HepG2 (cell line): ENCODE results near the gene CLMP. TPM values are rescaled to one million over a fixed set of nuclear protein-coding genes. Genes with fewer than 3 reads are reported as not detected.

Experiments
- ATAC-seq: fragments of 200-7000 bp; cut with Tn5 transposase; 3 replicates; pipeline ENCODE4 v1.9.1; 2020; ENCODE audit warnings: mild to moderate bottlenecking, moderate library complexity
- BruUV-seq: library from RNA; stranded (reverse); fragments of 400-500 nt; replicated peaks from 2 replicates; lab custom pipeline; 2021; lab: Mats Ljungman, UMichigan
- CTCF ChIA-PET: fragments of 300-600 bp; formaldehyde crosslinking; extraction: SDS; loops from one replicate; lab custom pipeline; 2021; ENCODE audit warnings: low total read pairs, inconsistent platforms, low intra/inter-chr PET ratio; lab: Yijun Ruan, JAX
- POLR2A ChIA-PET: fragments of 350-600 bp; sonication (Branson Sonifier 250); formaldehyde crosslinking; loops from one replicate; lab custom pipeline; 2020; ENCODE audit warnings: antibody characterized with exemption, inconsistent platforms; lab: Yijun Ruan, JAX
- DNase-seq: peaks from one replicate; pipeline ENCODE4 v3.0.0-alpha.2; 2015; ENCODE audit warnings: low spot score
- FAIRE-seq: peaks from 3 replicates; lab custom pipeline; 2011; peaks lifted over from hg19 to GRCh38; lab: Jason Lieb, UNC
- H2AFZ ChIP-seq: one replicate; pipeline ENCODE4 v1.6.1; 2011; ENCODE audit warnings: low read length, inconsistent platforms
- H3K27ac ChIP-seq: fragments of 300-600 bp; 3 replicates; pipeline ENCODE4 v1.8.0; 2011; ENCODE audit warnings: mixed run types, mild to moderate bottlenecking, mixed read lengths, low read length, inconsistent platforms; ENCODE audit not compliant: insufficient read depth; ENCODE audit errors: extremely low read length
- H3K27me3 ChIP-seq, 2 experiments: fragments of 200-600 bp in 1 of 2; 2 replicates in 1 of 2; 3 replicates in 1 of 2; pipeline versions ENCODE4 v1.6.0 to v1.8.0; 2011; ENCODE audit warnings: low read length in 2 of 2, mild to moderate bottlenecking in 2 of 2, moderate library complexity in 2 of 2, inconsistent platforms in 1 of 2; ENCODE audit not compliant: insufficient read depth in 2 of 2, control insufficient read depth in 1 of 2
- H3K36me3 ChIP-seq, 2 experiments: fragments of 200-600 bp in 1 of 2; replicated peaks in 1 of 2; 2 replicates in 1 of 2; 3 replicates in 1 of 2; pipeline versions ENCODE4 v1.5.1 to v1.8.0; 2011; ENCODE audit warnings: low read length in 2 of 2, inconsistent platforms in 1 of 2; ENCODE audit not compliant: insufficient read depth in 2 of 2, control insufficient read depth in 1 of 2
- H3K4me1 ChIP-seq: 2 replicates; pipeline ENCODE4 v1.5.1; 2012; ENCODE audit warnings: low read length, inconsistent platforms; ENCODE audit not compliant: insufficient read depth
- H3K4me2 ChIP-seq: 2 replicates; pipeline ENCODE4 v1.6.0; 2011; ENCODE audit warnings: low read depth, low read length, inconsistent platforms
- H3K4me3 ChIP-seq, 3 experiments: fragments of 200-600 bp in 1 of 3; sonication (generic), shearing (Covaris generic) in 1 of 3; replicated peaks in 1 of 3; 2 replicates each; pipeline ENCODE4 v1.5.1; 2011 to 2016; ENCODE audit warnings: low read length in 3 of 3, inconsistent platforms in 2 of 3, low read depth in 2 of 3, mild to moderate bottlenecking in 2 of 3, control low read depth in 1 of 3, mixed read lengths in 1 of 3; ENCODE audit not compliant: insufficient read depth in 1 of 3
- H3K79me2 ChIP-seq: one replicate; pipeline ENCODE4 v1.6.1; 2011; ENCODE audit warnings: low read length, inconsistent platforms; ENCODE audit not compliant: insufficient read depth
- H3K9ac ChIP-seq: 2 replicates; pipeline ENCODE4 v1.6.0; 2011; ENCODE audit warnings: mild to moderate bottlenecking, low read depth, low read length, inconsistent platforms; ENCODE audit not compliant: insufficient read depth
- H3K9me3 ChIP-seq: 2 replicates; pipeline ENCODE4 v1.5.1; 2012; ENCODE audit warnings: mild to moderate bottlenecking, low read length
- H4K20me1 ChIP-seq: 2 replicates; pipeline ENCODE4 v1.6.0; 2011; ENCODE audit warnings: inconsistent platforms, mild to moderate bottlenecking, low read length, moderate library complexity; ENCODE audit not compliant: insufficient read depth
- GPBP1L1 ChIP-seq: sonication (generic); formaldehyde crosslinking; IDR thresholded peaks from 2 replicates; pipeline ENCODE4 v1.5.0; 2020; ENCODE audit warnings: mild to moderate bottlenecking, missing genetic modification reagents
- MAF1 ChIP-seq: sonication (generic); formaldehyde crosslinking; IDR thresholded peaks from 2 replicates; pipeline ENCODE4 v1.5.0; 2020; ENCODE audit warnings: missing genetic modification reagents, borderline replicate concordance
- MTA3 ChIP-seq: sonication (generic); formaldehyde crosslinking; IDR thresholded peaks from 2 replicates; pipeline ENCODE4 v1.4.0; 2020; ENCODE audit warnings: missing genetic modification reagents
- PTBP1 ChIP-seq: fragments of 200-400 bp; formaldehyde crosslinking; IDR thresholded peaks from 2 replicates; pipeline ENCODE4 v1.6.1; 2018; ENCODE audit warnings: low read length, low read depth; ENCODE audit not compliant: poor library complexity, severe bottlenecking
- SOX13 ChIP-seq, 3 experiments: fragments of 450-650 bp in 1 of 3; sonication (generic) in 1 of 3; formaldehyde crosslinking in 1 of 3; IDR thresholded peaks in 2 of 3; conservative IDR thresholded peaks in 1 of 3; 2 replicates each; pipeline versions ENCODE4 v1.5.0 to v1.6.1; 2016 to 2020; ENCODE audit warnings: antibody characterized with exemption in 1 of 3, mild to moderate bottlenecking in 1 of 3, missing compliant biosample characterization in 1 of 3, missing genetic modification reagents in 1 of 3, moderate library complexity in 1 of 3
- TBP ChIP-seq: sonication (generic); formaldehyde crosslinking; IDR thresholded peaks from 2 replicates; pipeline ENCODE4 v1.5.0; 2020; ENCODE audit warnings: missing genetic modification reagents
- ZNF251 ChIP-seq: sonication (generic); formaldehyde crosslinking; IDR thresholded peaks from 2 replicates; pipeline ENCODE4 v1.9.0; 2021; ENCODE audit warnings: mild to moderate bottlenecking, missing genetic modification reagents
- ZNF343 ChIP-seq: sonication (generic); formaldehyde crosslinking; IDR thresholded peaks from 2 replicates; pipeline ENCODE4 v1.4.0; 2020; ENCODE audit warnings: mild to moderate bottlenecking, missing genetic modification reagents
- ZNF629 ChIP-seq: sonication (generic); formaldehyde crosslinking; conservative IDR thresholded peaks from 2 replicates; pipeline ENCODE4 v1.5.0; 2020; ENCODE audit warnings: missing genetic modification reagents
- ZNF724P ChIP-seq: sonication (generic); formaldehyde crosslinking; IDR thresholded peaks from 2 replicates; pipeline ENCODE4 v1.8.0; 2022; ENCODE audit warnings: missing genetic modification reagents, borderline replicate concordance
- ZNF841 ChIP-seq: sonication (generic); formaldehyde crosslinking; IDR thresholded peaks from 2 replicates; pipeline ENCODE4 v1.8.1; 2023; ENCODE audit warnings: missing genetic modification reagents, borderline replicate concordance
- ZSCAN9 ChIP-seq: IDR thresholded peaks from 2 replicates; pipeline ENCODE4 v1.6.1; 2016; ENCODE audit warnings: borderline replicate concordance
- WGBS: methylation state at CpG from one replicate; pipeline ENCODE4 v1.1.6; 2017; ENCODE audit warnings: low lambda C conversion rate; 5-methylcytosine and 5-hydroxymethylcytosine counted together
- in situ Hi-C: cut with HindIII; loops from 2 replicates; pipeline ENCODE4 v1.10.0; 2017; ENCODE audit warnings: low pct_unique_long_range_greater_than_20kb; ENCODE audit not compliant: extremely low pct_ligation_motif_present
- intact Hi-C: fragments of 100-400 bp; cut with micrococcal nuclease; formaldehyde crosslinking; loops from one replicate; pipeline ENCODE4 v1.10.0; 2022; ENCODE audit not compliant: unreplicated experiment
- polyA plus RNA-seq, 8 experiments: library from polyadenylated mRNA; depleted of rRNA in 3 of 8; stranded (reverse) in 7 of 8; unstranded in 1 of 8; fragments of >200 nt; fragmentation: Illumina TruSeq in 4 of 8; extraction: Trizol in 4 of 8; gene quantifications; 2 replicates each; pipeline versions ENCODE4 v1.2.1 to v1.2.3, GENCODE V29; 2011 to 2016; ENCODE audit warnings: low read depth in 4 of 8, missing spikeins in 1 of 8, mixed read lengths in 1 of 8; ENCODE audit not compliant: insufficient read depth in 1 of 8
- total RNA-seq, 5 experiments: library from RNA; depleted of rRNA; stranded (reverse); fragments of >200 nt; fragmentation: Illumina TruSeq; extraction: Trizol; gene quantifications; 2 replicates each; pipeline ENCODE4 v1.2.3, GENCODE V29; 2016; ENCODE audit warnings: low read depth in 1 of 5
- TF ChIP-seq, protein P1 (sequence below): IDR thresholded peaks from 2 replicates; pipeline ENCODE4 v1.6.1; 2016; ENCODE audit warnings: missing genetic modification reagents, missing compliant biosample characterization
- TF ChIP-seq, protein P2 (sequence below), 2 experiments: IDR thresholded peaks; 2 replicates each; pipeline ENCODE4 v1.6.1; 2011 to 2012; ENCODE audit warnings: low read length in 2 of 2, borderline replicate concordance in 1 of 2, low read depth in 1 of 2, mild to moderate bottlenecking in 1 of 2, moderate library complexity in 1 of 2
- TF ChIP-seq, protein P3 (sequence below): sonication (generic); formaldehyde crosslinking; IDR thresholded peaks from 2 replicates; pipeline ENCODE4 v1.5.1; 2020; ENCODE audit warnings: mild to moderate bottlenecking, missing genetic modification reagents, borderline replicate concordance

The CLMP gene
- total and polyA plus RNA-seq, 2 of the 13 experiments (the other 11 are each of a cell fraction or from before 2014, with no cell fraction given): not detected

GRCh38 chr11:123093739-123094138 lies 101.3 kb downstream of the CLMP start:
- BruUV-seq: no TSS peak
- Histone ChIP-seq H3K27me3 (no peaks in the 10 kb centered on the region), H3K9me3 (no peaks in the 10 kb centered on the region), H4K20me1 (no peaks in the 10 kb centered on the region), H3K79me2 (no peaks in the 10 kb centered on the region), H3K4me2 (no peak overlapping the region), H2AFZ (no peak overlapping the region), H3K4me3 (no peak overlapping the region), H3K4me1 (no peaks in the 10 kb centered on the region), H3K27ac (no peak overlapping the region), H3K36me3 (no peaks in the 10 kb centered on the region), H3K9ac (no peak overlapping the region)
- in situ Hi-C loops (no loop called here), intact Hi-C loops (no loop called here)
- TF ChIP-seq TBP: no peak
- TF ChIP-seq, protein P1, sequence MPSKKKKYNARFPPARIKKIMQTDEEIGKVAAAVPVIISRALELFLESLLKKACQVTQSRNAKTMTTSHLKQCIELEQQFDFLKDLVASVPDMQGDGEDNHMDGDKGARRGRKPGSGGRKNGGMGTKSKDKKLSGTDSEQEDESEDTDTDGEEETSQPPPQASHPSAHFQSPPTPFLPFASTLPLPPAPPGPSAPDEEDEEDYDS (CRISPR knock-in tag): no peak
- no peak for TF ChIP-seq ZNF251 (CRISPR knock-in tag)
- TF ChIP-seq, protein P2, sequence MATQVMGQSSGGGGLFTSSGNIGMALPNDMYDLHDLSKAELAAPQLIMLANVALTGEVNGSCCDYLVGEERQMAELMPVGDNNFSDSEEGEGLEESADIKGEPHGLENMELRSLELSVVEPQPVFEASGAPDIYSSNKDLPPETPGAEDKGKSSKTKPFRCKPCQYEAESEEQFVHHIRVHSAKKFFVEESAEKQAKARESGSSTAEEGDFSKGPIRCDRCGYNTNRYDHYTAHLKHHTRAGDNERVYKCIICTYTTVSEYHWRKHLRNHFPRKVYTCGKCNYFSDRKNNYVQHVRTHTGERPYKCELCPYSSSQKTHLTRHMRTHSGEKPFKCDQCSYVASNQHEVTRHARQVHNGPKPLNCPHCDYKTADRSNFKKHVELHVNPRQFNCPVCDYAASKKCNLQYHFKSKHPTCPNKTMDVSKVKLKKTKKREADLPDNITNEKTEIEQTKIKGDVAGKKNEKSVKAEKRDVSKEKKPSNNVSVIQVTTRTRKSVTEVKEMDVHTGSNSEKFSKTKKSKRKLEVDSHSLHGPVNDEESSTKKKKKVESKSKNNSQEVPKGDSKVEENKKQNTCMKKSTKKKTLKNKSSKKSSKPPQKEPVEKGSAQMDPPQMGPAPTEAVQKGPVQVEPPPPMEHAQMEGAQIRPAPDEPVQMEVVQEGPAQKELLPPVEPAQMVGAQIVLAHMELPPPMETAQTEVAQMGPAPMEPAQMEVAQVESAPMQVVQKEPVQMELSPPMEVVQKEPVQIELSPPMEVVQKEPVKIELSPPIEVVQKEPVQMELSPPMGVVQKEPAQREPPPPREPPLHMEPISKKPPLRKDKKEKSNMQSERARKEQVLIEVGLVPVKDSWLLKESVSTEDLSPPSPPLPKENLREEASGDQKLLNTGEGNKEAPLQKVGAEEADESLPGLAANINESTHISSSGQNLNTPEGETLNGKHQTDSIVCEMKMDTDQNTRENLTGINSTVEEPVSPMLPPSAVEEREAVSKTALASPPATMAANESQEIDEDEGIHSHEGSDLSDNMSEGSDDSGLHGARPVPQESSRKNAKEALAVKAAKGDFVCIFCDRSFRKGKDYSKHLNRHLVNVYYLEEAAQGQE (IDR thresholded peaks at IDR 0.05; ENCODE audit: borderline replicate concordance in 1 of 2, low read depth in 1 of 2, low read length in 2 of 2): no peak
- TF ChIP-seq MAF1 (CRISPR knock-in tag): no peak
- no peak for TF ChIP-seq ZNF629 (CRISPR knock-in tag)
- no peak for TF ChIP-seq GPBP1L1 (CRISPR knock-in tag)
- TF ChIP-seq, protein P3, sequence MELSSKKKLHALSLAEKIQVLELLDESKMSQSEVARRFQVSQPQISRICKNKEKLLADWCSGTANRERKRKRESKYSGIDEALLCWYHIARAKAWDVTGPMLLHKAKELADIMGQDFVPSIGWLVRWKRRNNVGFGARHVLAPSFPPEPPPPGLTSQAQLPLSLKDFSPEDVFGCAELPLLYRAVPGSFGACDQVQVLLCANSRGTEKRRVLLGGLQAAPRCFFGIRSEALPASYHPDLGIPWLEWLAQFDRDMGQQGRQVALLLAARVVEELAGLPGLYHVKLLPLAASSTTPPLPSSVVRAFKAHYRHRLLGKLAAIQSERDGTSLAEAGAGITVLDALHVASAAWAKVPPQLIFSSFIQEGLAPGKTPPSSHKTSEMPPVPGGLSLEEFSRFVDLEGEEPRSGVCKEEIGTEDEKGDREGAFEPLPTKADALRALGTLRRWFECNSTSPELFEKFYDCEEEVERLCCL (CRISPR knock-in tag): no peak
- no peak for TF ChIP-seq ZNF841 (CRISPR knock-in tag)
- no peak for TF ChIP-seq SOX13 (IDR thresholded peaks at IDR 0.05)
- no peak for TF ChIP-seq SOX13 (CRISPR knock-in tag; conservative IDR thresholded peaks at IDR 0.05 in 1 of 2, IDR thresholded peaks at IDR 0.05 in 1 of 2)
- TF ChIP-seq ZNF724P: no peak
- TF ChIP-seq MTA3: no peak
- no peak for TF ChIP-seq ZNF343 (CRISPR knock-in tag)
- no peak for TF ChIP-seq PTBP1
- no peak for TF ChIP-seq ZSCAN9 (CRISPR knock-in tag)
- ATAC-seq: no peak
- ChIA-PET CTCF (no interaction called here), POLR2A (no interaction called here)
- WGBS: 87% methylated on average over 3 of the region's 3 CpGs
- DNase-seq: no peak
- FAIRE-seq: no peak
